ENCODE measurements around the gene MEF2C. TPM values are rescaled to one million over a fixed set of nuclear protein-coding genes. Genes with fewer than 3 reads are reported as not detected.

The MEF2C gene
- total and polyA plus RNA-seq, 11 donors = 15.5 to 98.5 (median 56.2) TPM

- no peak overlapping the region for H3K27ac ChIP-seq
- H3K36me3 ChIP-seq = peaks cover 0 to 93% (median 84%) of the 10 kb centered on the region in 9 donors
- peaks cover 0 to 11% (median 5%) of the 10 kb centered on the region in 12 donors for H3K4me1 ChIP-seq
- no peak overlapping the region for H3K4me3 ChIP-seq
- ATAC-seq (no peak), DNase-seq (no peak)
- no peaks in the 10 kb centered on the region for H3K27me3 ChIP-seq
- WGBS, 4 donors = 63 to 78% (median 76%) methylated on average over 3 of the region's 3 CpGs
- TF ChIP-seq CTCF (IDR thresholded peaks at IDR 0.05) = no peak
- TF ChIP-seq POLR2A (IDR thresholded peaks at IDR 0.05) = no peak
- intact Hi-C loops (cut with DNase I) = loop anchor here (5.0 to 10.0 kb wide), 6 partner anchors 1439 to 1659 kb away; no protein-coding TSS in a partner anchor
- H3K9me3 ChIP-seq = no peaks in the 10 kb centered on the region
Measured at GRCh38 chr5:88725454-88725853, 157.5 kb downstream of the MEF2C start.

- ATAC-seq (no peak), DNase-seq (no peak)
- H3K9me3 ChIP-seq = no peaks in the 10 kb centered on the region
- H3K4me3 ChIP-seq = no peak overlapping the region
- H3K27me3 ChIP-seq = no peaks in the 10 kb centered on the region
- intact Hi-C loops (cut with DNase I) = loop anchor here in 8 of 10 donors (5.0 to 10.0 kb wide), 5 partner anchors 1441 to 1661 kb away; no protein-coding TSS in a partner anchor
- TF ChIP-seq CTCF (IDR thresholded peaks at IDR 0.05) = peak in 5 of 12 donors; percentile 13 to 34 (median 27)
- no peak for TF ChIP-seq POLR2A (IDR thresholded peaks at IDR 0.05)
- H3K4me1 ChIP-seq = peaks cover 0 to 9% (median 0%) of the 10 kb centered on the region in 12 donors
- 39 to 55% (median 47%) methylated on average over 2 of the region's 2 CpGs for WGBS, 4 donors
- peaks cover 0 to 100% (median 88%) of the 10 kb centered on the region in 9 donors for H3K36me3 ChIP-seq
- no peak overlapping the region for H3K27ac ChIP-seq
Measured at GRCh38 chr5:88724201-88724600, 158.8 kb downstream of the MEF2C start.

- ATAC-seq = no peak
- H3K27ac ChIP-seq = no peak overlapping the region
- TF ChIP-seq POLR2A (IDR thresholded peaks at IDR 0.05) = no peak
- no peak for TF ChIP-seq CTCF (IDR thresholded peaks at IDR 0.05)
- H3K9me3 ChIP-seq = no peaks in the 10 kb centered on the region
- H3K4me3 ChIP-seq = no peak overlapping the region
- intact Hi-C loops (cut with DNase I) = loop anchor here in 8 of 10 donors (5.0 to 10.0 kb wide), 5 partner anchors 1442 to 1662 kb away; no protein-coding TSS in a partner anchor
- no peaks in the 10 kb centered on the region for H3K27me3 ChIP-seq
- WGBS, 4 donors = 84 to 90% (median 87%) methylated on average over 20 of the region's 20 CpGs
- H3K36me3 ChIP-seq = peaks cover 0 to 99% (median 85%) of the 10 kb centered on the region in 9 donors
- peak in 1 of 5 donors; percentile 57 for DNase-seq
- H3K4me1 ChIP-seq = peaks cover 0 to 9% (median 0%) of the 10 kb centered on the region in 12 donors
Measured at GRCh38 chr5:88722546-88723073, 160.4 kb downstream of the MEF2C start.

- Histone ChIP-seq H3K36me3 (peaks cover 0 to 78% (median 68%) of the 10 kb centered on the region in 9 donors), H3K9me3 (no peaks in the 10 kb centered on the region), H3K27me3 (no peaks in the 10 kb centered on the region), H3K4me1 (peaks cover 0 to 9% (median 0%) of the 10 kb centered on the region in 12 donors), H3K27ac (no peak overlapping the region), H3K4me3 (no peak overlapping the region)
- ATAC-seq (no peak), DNase-seq (no peak)
- 91 to 94% (median 93%) methylated on average over 3 of the region's 3 CpGs for WGBS, 4 donors
- no peak for TF ChIP-seq CTCF (IDR thresholded peaks at IDR 0.05)
- TF ChIP-seq POLR2A (IDR thresholded peaks at IDR 0.05) = no peak
- intact Hi-C loops (cut with DNase I) = no loop called here
Measured at GRCh38 chr5:88719434-88719833, 163.6 kb downstream of the MEF2C start.
